ENCODE results near the gene HOXB6.

HOXB6 gene

DNA sequence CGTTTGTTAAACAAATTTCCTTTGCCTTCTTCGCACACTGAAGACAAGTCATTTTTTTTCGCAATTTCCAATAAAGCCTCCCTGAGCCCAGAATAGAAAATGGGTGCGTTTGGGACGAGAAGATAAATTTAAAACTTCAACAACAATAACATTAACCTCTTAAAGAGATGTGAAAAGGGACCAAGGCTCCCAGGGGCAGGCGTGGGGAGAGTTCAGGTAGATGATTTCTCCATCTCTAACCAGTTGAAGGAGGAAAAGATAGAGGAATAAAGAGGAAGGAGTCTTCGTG is 25.4 kb downstream of the HOXB6 start:
- no peak for DNase-seq (ENCODE audit: low read depth, low spot score)

DNA sequence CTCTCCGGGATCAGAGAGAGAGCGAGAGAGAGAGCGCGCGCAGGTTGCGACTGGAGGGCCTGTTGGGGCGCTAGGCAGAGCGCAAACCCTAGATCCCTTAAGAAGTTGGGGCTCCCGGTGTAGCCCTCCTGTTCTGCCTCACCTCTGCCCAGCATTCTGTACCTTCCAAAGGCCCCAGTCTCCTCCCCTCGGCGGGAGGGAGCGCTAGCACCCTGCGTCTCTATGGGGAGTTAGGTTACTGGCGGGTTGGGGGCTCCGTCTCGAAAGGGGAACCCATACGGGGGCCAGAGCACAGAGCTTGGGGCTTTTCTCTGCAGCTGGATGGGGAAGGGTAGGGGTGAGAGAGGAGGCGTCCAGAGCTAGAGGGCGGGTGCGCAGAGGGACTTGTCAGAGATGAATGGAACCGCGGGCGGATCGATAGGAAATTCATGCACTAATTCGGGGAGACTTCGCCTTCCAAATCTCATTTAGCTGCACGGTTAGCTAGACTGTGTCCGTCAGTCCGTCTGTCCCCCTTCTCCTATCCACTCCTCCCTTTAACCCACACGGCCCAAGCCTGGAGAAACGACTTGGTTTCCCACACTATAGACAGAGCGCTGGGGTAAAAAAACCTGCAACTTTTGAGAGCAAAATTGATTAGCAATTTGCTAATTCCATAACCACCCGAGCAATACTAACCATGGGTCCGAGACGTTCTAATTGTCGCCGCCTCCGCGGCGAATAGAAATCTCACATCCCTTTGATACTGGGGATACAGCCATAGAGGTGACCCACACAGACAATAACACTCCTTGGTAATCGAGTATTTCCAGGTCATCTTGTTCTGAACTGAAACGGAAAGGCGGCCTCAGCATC is 25.9 kb downstream of the HOXB6 start:
- DNase-seq (ENCODE audit: low read depth, low spot score), result no peak

DNA sequence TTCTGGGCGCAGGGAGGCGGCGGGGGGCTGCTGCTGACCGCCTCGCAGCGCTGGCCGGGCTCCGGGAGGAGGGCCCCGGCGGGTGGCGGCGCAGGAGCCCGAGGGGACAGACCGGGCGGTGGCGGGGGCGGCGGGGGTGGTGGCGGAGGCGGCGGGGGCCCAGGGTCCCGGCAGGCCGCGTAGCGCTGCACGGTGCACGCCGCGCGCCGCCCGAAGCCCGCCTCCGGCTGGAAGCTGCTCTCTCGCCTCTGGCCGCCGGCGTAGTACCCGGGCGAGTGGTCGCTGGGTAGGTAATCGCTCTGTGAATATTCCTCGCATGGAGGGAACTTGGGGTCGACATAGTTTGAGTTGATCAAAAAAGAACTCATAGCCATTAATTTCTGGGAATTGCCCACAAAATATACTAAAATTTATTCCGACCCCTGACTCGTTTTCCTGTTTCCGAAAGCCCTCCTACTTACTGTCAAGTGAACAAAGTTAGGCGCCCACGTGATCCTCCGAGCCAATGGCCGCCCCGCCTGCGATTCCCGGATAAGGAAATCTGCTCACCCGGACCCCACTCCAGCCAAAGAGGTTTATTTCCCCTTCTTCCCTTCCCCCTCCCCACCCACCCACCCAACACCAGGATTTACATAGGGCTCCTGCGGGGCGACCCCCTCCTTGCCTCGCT is 26.7 kb downstream of the HOXB6 start, which contains the start of gene HOXB4:
Gene HOXB4, minus strand, starts transcription at position 405 of the 670 bp plus-strand sequence. Its CDS starts 31 bp downstream, at position 374.
- peak; percentile 29 for DNase-seq (ENCODE audit: low read depth, low spot score)

DNA sequence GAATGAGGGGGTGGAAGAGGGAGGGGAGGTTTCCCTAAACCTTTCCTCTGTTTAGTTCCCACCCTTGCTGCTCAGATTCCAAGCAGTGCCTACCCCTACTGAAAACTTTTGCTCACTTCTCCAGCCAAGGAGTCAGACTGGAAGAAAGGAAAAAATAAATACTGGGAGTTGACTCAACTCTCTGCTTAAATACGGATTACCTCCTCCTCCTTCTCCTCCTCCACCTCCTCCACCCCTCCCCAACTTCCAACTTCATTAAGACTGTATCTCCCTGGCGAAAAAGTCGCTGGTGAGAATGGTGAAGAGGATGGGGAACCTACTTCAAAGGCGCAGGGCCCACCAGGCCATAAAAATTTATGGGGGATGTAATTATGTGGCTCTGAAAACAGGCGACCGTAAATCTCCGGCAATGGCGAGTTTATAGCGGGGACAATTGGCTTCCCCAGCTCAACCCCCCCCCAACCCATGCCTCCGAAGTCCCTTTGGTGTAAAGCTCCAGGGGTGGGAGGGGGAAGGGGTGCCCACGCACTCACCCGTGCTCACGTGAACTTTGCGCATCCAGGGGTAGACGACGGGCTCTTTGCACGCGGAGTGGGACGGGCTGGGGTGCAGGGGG is 27.3 kb downstream of the HOXB6 start:
- no peak for DNase-seq (ENCODE audit: low read depth, low spot score)

DNA sequence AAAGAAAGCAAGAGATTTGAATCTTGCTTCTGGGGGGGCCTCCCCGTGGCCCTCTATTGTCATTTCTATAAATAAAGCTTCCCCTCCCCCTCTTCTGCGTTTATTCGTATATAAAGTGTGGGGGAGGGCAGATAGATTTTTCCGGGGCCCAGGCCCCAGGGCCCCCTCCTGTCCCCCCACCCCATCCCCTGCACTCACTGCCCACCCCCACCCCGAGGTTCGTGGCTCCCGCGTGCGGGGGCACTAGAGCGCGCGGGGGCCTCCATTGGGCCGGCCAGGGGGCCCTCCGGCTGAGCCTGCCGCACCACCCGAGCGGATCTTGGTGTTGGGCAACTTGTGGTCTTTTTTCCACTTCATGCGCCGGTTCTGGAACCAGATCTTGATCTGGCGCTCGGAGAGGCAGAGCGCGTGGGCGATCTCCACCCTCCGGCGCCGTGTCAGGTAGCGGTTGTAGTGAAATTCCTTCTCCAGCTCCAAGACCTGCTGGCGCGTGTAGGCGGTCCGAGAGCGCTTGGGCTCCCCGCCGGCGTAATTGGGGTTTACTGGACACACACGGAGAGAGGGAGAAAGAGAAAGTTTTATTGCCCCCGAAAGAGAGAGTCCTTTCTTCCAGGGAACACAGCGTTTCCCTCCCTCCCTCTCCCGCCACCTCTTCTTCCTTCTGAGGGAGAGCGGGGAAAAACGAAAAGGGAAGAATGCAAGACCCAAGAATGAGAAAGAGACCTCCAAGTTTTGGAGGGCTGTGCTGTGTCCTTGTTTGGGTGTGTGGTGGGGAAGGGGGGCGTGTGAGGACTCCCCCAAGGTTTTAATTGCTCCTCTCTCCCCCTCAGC is 28.1 kb downstream of the HOXB6 start:
- DNase-seq (ENCODE audit: low read depth, low spot score), result no peak

DNA sequence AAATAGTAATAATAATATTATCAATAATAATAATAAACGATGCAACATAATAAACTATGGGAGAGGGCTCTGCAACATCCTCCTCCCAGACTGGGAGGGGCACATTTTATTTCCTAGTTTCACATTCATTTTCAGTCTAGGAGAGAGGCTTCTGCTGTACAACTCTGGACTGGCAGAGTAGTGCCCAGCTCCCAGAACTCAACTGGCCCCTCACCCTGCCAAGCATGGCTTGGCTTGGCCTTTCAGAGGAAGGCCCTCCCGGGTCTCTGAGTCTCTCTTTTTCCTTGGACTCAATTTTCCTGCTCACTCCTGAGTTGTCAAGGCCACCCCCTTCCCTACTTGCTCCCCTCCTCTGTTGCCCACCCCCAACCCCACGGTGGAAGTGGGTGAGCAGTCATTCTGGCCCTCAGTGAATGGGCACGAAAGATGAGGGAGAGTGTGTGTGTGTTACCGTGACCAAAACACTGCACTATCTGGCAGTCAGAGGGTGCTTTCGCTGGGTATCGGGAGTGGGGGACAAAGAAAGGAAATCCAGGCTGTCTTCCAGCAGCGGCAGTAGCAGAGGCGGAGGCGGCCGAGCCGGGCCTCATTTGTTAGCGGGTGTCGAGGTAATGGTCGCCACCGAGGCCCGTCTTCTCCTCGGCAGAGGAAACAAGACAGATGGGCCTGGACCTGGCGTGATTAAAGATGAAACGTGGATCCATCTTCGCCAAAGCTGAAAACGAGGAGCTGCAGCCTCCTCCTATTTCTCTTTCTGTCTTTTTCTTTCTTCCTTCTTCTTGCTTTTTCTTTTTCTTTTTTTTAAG is 28.9 kb downstream of the HOXB6 start:
- DNase-seq (ENCODE audit: low read depth, low spot score), result no peak

DNA sequence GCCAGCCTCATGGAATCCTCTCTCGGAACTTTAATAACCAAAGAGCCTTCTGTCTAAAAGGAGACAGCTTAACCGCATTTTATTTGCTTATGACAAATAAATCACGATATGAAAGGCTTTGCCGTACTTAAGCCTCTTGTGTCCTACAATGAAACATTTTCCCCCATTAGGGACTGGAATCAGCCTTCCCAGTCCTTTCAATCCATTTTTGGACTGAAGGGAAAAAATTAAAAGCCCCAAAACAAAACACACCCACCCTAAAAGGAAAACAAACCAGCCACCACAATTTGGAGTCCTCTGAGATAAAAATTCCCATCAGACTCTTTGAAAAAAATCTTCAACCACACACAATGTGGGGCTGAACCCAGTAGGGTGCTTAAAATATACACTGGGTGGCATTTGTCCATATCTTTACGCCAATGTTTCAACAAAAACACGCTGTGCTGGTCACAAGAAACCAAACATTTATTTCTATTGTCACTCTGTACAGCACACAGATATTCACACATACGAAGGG is 29.7 kb downstream of the HOXB6 start:
- DNase-seq (ENCODE audit: low read depth, low spot score), result no peak

DNA sequence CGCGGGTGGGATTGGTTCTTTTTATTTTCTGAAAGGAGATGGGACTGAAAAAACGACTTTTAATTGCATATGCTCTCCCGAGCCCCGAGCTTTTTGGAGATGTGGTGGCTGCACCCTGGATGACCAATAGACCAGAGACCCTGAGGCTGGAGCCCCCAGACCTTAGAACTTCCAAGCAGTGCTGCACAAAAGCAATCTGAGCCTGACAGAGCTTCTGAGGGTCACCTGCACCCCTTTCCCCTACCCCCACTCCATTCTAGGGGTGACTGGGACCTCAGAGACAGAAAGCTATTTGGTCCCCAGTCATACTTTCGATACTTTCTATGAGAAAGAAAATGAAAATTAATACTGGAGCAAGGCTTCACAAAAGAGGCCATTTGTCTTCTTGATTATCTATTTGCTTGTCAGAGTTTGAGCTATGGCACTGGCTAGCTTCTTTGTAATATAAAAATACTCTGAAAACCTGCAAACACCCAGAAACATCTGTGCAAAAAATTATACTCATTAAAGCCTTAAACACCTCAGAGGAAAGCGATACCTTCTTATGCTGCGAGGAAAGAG is 30.2 kb downstream of the HOXB6 start:
- DNase-seq (ENCODE audit: low read depth, low spot score), result no peak

DNA sequence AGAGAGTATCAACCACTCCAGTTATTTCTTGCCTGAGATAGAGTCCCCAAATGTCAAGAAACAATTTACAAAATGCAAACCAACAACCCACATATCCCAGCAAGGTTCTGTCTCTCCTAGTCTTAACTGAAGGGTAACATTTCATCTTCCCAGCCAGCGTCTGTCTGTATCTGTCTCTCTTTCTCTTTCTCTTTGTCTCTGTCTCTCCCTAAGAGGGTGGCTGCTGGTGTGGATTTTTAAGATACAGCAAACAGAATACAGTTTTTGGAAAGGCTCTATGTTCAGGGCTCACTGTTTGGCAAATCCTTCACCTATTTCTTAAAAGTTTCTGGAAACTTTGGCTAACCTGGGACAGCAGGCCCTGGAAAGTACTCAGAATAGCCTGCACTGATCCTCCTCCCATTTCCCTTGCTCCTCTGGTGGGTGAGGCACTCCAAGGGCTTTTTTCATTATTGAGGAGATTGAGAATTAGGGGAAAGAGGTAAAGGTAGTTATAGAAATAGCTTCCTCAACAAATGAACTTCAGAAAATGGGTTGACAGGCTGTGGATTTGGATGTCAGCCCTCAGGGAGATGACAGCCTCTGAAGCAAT is 32.9 kb downstream of the HOXB6 start:
- no peak for DNase-seq (ENCODE audit: low read depth, low spot score)

DNA sequence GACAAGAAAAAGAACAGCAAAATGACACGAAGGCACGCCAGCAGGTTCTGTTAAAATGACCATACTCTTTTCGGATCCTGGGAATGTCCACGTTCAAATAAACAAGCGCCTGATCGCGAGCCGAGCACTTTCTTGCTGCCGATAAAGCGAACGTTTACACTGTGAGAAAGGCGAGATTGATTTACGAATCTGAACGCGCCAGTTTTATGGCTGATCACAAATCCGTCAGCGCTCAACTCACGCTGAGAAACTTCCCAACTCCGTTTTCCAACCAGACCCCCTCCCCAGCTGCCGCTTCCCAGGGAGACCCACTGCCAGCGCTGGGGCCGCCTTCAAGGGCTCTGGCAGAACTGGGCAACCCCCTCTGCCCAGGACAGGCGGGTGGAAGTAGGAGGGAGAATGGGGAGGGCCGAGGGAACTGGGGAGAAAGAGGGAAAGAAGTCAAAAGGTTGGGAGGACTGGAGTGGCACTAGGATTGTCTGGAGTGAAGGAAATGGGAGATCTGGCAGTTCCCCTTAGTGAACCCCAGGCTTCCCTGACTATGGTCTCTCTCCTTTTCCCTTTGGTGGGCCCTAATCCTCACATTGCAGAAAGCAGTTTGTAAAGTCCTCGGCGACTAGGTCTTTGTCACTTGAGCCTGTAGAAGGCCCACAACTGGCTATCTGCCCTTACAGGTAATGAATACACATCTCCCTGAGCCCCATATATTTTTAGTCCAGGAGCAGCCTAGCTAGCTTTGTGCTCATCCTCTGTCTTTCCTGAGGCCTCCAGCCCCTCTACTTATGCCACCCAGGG is 33.6 kb downstream of the HOXB6 start:
- DNase-seq (ENCODE audit: low read depth, low spot score), result no peak

DNA sequence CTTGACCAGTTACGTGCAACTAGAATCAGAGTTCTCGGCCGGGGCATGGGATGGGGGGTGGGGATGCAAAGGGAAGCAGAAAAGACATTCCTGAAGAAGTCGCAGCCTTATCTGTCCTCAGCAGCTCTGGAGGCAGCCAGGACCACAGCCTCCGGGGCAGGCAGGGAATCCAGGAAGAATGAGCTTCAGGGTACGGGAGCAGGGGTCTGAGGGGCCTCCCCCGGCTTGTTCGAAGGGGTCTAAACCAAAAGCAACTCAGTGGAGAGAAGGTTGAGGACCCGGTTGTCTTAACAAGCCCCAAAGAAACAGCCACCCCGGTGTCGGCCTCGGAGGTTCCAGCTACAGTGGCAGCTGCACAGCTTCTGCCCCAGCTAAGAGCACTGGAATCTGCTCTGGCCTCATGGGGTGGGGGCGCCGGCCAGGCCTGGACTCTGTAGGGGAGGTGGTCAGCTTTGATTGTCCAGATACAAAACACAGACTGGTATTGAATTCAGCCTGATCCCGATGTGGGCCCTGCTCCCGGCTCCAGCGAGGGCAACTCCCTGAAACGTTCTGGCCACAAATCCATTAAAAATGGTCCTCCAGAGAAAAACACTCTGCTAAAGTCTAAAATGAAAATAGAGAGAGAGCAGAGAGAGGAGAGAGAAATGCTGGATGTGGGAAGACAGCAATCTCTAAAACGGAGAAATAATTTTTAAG is 34.3 kb downstream of the HOXB6 start:
- no peak for DNase-seq (ENCODE audit: low read depth, low spot score)

DNA sequence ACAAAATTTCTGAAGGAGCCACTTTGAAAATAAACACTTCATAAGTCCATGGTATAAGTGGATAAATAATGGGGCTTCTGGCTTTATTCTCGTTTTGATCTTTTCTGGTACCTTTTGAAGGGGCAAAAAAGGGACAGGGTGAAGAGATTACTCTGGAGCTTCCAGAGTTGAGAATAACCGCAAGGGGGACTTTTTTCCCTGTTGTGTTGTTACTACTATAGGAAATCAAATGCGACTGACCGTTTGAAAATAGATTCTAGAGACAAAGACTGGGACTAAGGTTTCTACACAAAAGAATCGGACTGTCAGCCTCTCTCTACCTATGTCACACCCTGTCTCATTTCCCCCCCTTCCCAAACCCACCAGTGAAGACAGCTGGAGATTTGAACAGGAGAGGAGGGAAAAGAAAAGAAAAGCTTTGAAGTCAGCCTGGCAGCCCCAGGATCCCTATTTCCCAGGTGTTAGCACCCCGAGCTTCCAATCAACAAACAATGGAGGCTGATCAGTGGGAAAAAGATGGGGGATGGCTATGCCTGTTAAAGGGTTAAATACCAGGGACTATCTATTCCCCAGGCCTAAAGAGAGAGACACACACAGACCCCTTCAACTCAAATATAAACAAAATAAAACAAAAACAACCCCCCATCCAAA is 35.0 kb downstream of the HOXB6 start:
- no peak for DNase-seq (ENCODE audit: low read depth, low spot score)

DNA sequence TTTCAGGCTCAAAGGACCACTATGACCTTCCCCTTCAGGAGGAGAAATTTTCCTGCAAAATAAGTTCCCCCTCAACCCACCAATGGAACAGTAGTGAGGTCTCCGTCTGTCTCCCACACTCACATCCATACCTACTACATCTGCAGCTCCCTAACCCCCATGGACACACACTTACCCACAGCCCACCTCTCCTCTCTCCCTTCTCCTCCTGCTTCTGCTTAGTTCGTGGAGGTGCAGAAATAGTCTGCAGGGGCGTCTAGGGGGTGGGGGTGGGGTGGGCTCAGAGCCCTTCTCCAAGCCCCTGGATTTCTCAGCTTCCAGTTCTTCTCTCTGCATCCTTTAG is 35.6 kb downstream of the HOXB6 start:
- no peak for DNase-seq (ENCODE audit: low read depth, low spot score)

DNA sequence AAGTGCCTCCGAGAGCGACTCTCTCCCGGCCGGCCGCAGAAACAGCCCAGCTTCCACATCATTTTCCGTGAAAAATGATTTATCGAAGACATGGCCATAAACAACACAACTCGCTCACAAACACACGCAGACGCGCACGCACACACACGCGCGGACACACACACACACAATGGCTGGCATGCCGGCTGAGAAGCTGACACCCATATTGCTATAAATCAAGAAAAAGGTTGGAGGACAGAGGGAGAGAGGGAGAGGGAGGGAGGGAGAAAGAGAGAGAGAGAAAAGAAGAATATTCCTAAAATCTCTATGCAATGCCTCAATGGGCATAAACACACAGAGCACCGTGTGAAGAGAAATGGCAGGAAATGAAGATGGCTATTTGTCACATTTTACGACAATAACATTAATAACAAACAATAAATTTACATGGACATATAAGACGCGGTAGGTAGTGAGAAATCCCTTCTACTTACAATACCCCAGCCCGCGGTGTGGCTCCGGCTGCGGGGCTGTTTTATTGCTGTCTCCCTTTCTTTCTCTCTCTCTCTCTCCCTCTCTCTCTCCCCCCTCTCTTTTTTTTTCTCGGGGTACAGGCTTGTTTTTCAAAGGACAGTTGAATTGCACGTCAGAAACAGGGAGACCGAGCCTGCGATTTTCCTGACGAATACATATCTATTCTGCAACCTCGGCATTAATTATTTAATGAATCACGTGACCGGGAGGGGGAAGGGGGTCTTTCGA is 36.1 kb downstream of the HOXB6 start:
- no peak for DNase-seq (ENCODE audit: low read depth, low spot score)

DNA sequence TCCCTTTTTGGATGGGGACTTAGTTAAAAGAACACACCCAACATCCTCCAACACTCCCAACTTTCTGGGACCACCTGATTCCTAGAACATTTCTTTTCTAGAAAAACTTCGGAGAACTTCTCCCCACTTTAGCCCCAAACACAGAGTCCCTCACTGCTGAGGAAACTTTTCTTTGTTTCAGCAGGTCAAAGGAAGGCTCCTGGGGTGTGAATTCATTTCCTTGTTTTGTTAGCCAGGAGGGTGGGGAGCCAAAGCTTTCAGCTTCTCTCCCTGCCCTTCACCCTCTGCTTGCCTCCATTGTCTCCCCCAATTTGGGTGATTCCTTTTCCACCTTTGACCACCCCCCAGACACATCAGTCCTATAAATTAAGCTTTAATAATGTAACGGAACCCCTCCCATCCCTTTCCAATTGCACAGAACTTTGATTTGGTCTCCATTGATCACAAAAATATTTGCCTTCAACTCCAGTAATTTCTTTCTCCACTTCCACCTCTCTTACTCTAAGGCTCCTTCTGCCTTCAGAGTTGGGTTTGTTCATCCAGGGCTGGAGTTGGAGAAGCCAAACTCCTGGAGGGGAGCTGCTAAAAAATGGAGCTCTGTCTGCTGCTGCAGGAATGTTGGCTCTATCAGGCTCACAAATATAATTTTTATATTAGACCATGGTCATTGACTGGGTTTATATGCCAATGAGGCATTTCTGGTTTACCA is 37.0 kb downstream of the HOXB6 start:
- DNase-seq (ENCODE audit: low read depth, low spot score), result no peak

DNA sequence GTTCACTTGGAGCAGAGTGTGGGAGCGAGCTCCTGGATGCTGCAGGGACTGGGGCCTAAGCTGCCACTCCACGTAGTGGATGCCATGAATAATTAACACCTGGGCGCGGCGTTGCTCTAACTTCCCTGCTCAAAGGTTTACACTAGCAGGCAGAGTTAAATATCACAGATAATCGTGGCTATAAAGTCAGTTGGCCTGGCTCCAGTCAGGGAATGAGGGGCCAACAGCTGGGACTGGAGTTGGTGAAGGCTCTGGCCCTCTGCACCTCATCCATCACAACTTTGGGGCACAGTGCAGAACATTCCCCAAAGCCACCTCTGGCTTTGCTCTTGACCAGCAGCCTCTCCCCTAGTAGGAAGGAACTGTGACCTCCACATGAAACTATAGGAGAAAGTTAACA is 37.6 kb downstream of the HOXB6 start:
- DNase-seq (ENCODE audit: low read depth, low spot score), result no peak

DNA sequence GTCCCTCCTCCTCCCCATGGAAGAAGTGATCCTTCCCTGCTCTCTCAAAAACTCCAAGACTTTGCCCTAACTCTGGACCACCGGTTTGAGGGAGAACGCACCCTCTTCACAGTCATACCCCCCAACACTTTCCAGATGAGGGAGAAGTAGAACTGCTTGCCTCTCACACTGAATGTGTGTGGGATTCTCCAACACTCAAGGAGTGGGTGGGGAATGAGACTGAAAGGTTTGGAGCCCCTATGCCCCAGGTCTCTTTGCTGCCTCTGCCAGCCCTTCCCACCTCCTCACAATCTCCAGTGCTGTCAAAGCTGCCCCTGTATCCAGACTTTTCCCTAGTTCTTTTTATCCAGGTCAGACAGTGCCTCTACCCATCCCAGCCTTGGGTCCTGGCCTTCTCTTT is 38.1 kb downstream of the HOXB6 start:
- DNase-seq (ENCODE audit: low read depth, low spot score), result no peak
